Trophoblast cell (in vitro differentiated cells and primary cell): ENCODE data around the gene OR10G8. TPM values are rescaled to one million over a fixed set of nuclear protein-coding genes. Genes with fewer than 3 reads are reported as not detected.

Experiments used
- DNase-seq, 2 donors: peaks; one replicate each; pipeline ENCODE4 v3.0.0-alpha.2; 2016
- H2AFZ ChIP-seq: 2 replicates; pipeline ENCODE4 v1.6.1; 2013; ENCODE audit warnings: low read length, moderate library complexity, mild to moderate bottlenecking; ENCODE audit not compliant: insufficient read depth, poor library complexity
- H2AK5ac ChIP-seq: 2 replicates; pipeline ENCODE4 v1.6.1; 2013; ENCODE audit warnings: mild to moderate bottlenecking, low read length
- H2BK120ac ChIP-seq: 2 replicates; pipeline ENCODE4 v1.6.1; 2013; ENCODE audit warnings: low read length, mild to moderate bottlenecking, moderate library complexity; ENCODE audit not compliant: insufficient read depth, poor library complexity
- H2BK12ac ChIP-seq: 2 replicates; pipeline ENCODE4 v1.6.1; 2013; ENCODE audit warnings: mild to moderate bottlenecking, low read length, moderate library complexity
- H2BK5ac ChIP-seq: 2 replicates; pipeline ENCODE4 v1.6.1; 2013; ENCODE audit warnings: low read length, low read depth, moderate library complexity, mild to moderate bottlenecking; ENCODE audit not compliant: poor library complexity
- H3K14ac ChIP-seq: 2 replicates; pipeline ENCODE4 v1.6.1; 2013; ENCODE audit warnings: mild to moderate bottlenecking, low read length
- H3K18ac ChIP-seq: 2 replicates; pipeline ENCODE4 v1.6.1; 2013; ENCODE audit warnings: mild to moderate bottlenecking, low read length
- H3K23ac ChIP-seq: 2 replicates; pipeline ENCODE4 v1.6.1; 2013; ENCODE audit warnings: low read length
- H3K27ac ChIP-seq: 2 replicates; pipeline ENCODE4 v1.5.1; 2013; ENCODE audit warnings: low read depth, mild to moderate bottlenecking, inconsistent platforms, low read length, moderate library complexity
- H3K27me3 ChIP-seq: 2 replicates; pipeline ENCODE4 v1.6.1; 2013; ENCODE audit warnings: inconsistent platforms, mild to moderate bottlenecking, low read length, moderate library complexity; ENCODE audit not compliant: insufficient read depth
- H3K36me3 ChIP-seq, 2 experiments: 1 replicate in 1 of 2; 2 replicates in 1 of 2; pipeline ENCODE4 v1.6.1; 2013; ENCODE audit warnings: low read length in 2 of 2, mild to moderate bottlenecking in 2 of 2, moderate library complexity in 1 of 2; ENCODE audit not compliant: insufficient read depth in 2 of 2, control insufficient read depth in 1 of 2
- H3K4ac ChIP-seq: 2 replicates; pipeline ENCODE4 v1.6.1; 2013; ENCODE audit warnings: low read depth, mild to moderate bottlenecking, low read length, moderate library complexity
- H3K4me1 ChIP-seq, 2 experiments: 1 replicate in 1 of 2; 2 replicates in 1 of 2; pipeline ENCODE4 v1.6.1; 2013; ENCODE audit warnings: low read length in 2 of 2, mild to moderate bottlenecking in 2 of 2, moderate library complexity in 1 of 2; ENCODE audit not compliant: insufficient read depth in 2 of 2, control insufficient read depth in 1 of 2
- H3K4me2 ChIP-seq: 2 replicates; pipeline ENCODE4 v1.6.1; 2013; ENCODE audit warnings: inconsistent platforms, mild to moderate bottlenecking, low read length, moderate library complexity
- H3K4me3 ChIP-seq: 2 replicates; pipeline ENCODE4 v1.5.1; 2013; ENCODE audit warnings: mild to moderate bottlenecking, low read depth, low read length, inconsistent platforms
- H3K79me1 ChIP-seq: one replicate; pipeline ENCODE4 v1.6.1; 2013; ENCODE audit warnings: low read length
- H3K79me2 ChIP-seq: 2 replicates; pipeline ENCODE4 v1.6.1; 2013; ENCODE audit warnings: low read length, mild to moderate bottlenecking; ENCODE audit not compliant: control insufficient read depth, insufficient read depth, poor library complexity
- H3K9ac ChIP-seq: 2 replicates; pipeline ENCODE4 v1.6.1; 2013; ENCODE audit warnings: mild to moderate bottlenecking, low read length
- H3K9me3 ChIP-seq: 2 replicates; pipeline ENCODE4 v1.6.1; 2013; ENCODE audit warnings: low read depth, mild to moderate bottlenecking, control low read depth, inconsistent platforms, low read length; ENCODE audit not compliant: insufficient read depth
- H4K12ac ChIP-seq: 2 replicates; pipeline ENCODE4 v1.6.1; 2013; ENCODE audit warnings: low read depth, mild to moderate bottlenecking, low read length, moderate library complexity
- H4K8ac ChIP-seq: 2 replicates; pipeline ENCODE4 v1.6.1; 2013; ENCODE audit warnings: low read depth, mild to moderate bottlenecking, low read length, moderate library complexity
- H4K91ac ChIP-seq: one replicate; pipeline ENCODE4 v1.6.1; 2013; ENCODE audit warnings: low read depth, mild to moderate bottlenecking, low read length, moderate library complexity
- WGBS: extraction: QIAGEN DNeasy Blood & Tissue Kit; methylation state at CpG from one replicate; pipeline ENCODE4 v1.1.7; 2013; ENCODE audit warnings: missing lambda C conversion rate; ENCODE audit not compliant: insufficient read length, insufficient coverage; ENCODE audit errors: extremely low coverage; 5-methylcytosine and 5-hydroxymethylcytosine counted together
- polyA plus RNA-seq: library from polyadenylated mRNA; stranded (reverse); fragments of 200-250 nt; gene quantifications from 2 replicates; pipeline ENCODE4 v1.2.3, GENCODE V29; 2013

Gene OR10G8, protein sequence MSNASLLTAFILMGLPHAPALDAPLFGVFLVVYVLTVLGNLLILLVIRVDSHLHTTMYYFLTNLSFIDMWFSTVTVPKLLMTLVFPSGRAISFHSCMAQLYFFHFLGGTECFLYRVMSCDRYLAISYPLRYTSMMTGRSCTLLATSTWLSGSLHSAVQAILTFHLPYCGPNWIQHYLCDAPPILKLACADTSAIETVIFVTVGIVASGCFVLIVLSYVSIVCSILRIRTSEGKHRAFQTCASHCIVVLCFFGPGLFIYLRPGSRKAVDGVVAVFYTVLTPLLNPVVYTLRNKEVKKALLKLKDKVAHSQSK
- not detected in 2 replicates for polyA plus RNA-seq

DNA sequence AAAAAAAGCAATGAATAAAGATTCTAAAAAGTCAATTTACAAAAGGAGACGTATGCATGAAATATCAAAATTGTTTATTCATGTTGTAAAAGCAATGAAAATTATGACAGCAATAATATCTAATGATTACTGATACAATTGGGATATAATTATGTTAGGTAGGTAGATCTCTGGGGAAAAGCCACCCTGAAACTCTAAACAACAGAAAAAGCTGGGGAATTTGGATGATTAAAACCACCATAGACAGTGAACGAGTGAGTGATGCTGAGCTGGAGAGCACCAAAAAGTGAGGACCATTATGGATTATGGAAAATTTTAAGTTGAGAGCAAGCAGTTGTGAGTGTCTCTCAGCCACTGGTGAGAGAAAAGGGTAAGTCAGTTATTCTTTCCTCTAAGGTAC, at the start of gene OR10G8:
Gene OR10G8, plus strand, starts transcription at position 301 of the 400 bp plus-strand sequence. CDS start 2,825 bp downstream, outside the sequence.
- H4K91ac ChIP-seq, result no peak within 1 kb of the TSS
- H3K4me3 ChIP-seq, result no peak within 1 kb of the TSS
- no peaks in the 10 kb centered on the region for H3K9me3 ChIP-seq
- no peak within 1 kb of the TSS for H2AK5ac ChIP-seq
- H2BK12ac ChIP-seq, result no peak within 1 kb of the TSS
- H2BK5ac ChIP-seq, result no peak within 1 kb of the TSS
- no peak within 1 kb of the TSS for H3K14ac ChIP-seq
- H3K9ac ChIP-seq, result no peak within 1 kb of the TSS
- no peaks in the 10 kb centered on the region for H3K79me2 ChIP-seq
- no peak within 1 kb of the TSS for H3K27ac ChIP-seq
- H3K23ac ChIP-seq, result no peak within 1 kb of the TSS
- H3K79me1 ChIP-seq, result no peaks in the 10 kb centered on the region
- no peak within 1 kb of the TSS for H3K4ac ChIP-seq
- WGBS, result no CpG with 5 or more reads among the region's 2 CpGs
- no peak within 1 kb of the TSS for H2AFZ ChIP-seq
- H3K4me2 ChIP-seq, result no peak within 1 kb of the TSS
- no peaks in the 10 kb centered on the region for H3K4me1 ChIP-seq
- H3K36me3 ChIP-seq, result no peaks in the 10 kb centered on the region
- DNase-seq, result no peak
- H2BK120ac ChIP-seq, result no peak within 1 kb of the TSS
- H3K27me3 ChIP-seq, result no peaks in the 10 kb centered on the region
- H4K12ac ChIP-seq, result no peak within 1 kb of the TSS
- no peak within 1 kb of the TSS for H4K8ac ChIP-seq
- no peak within 1 kb of the TSS for H3K18ac ChIP-seq

- Histone ChIP-seq H4K91ac (no peak within 1 kb of the TSS), H2AK5ac (no peak within 1 kb of the TSS), H3K9ac (no peak within 1 kb of the TSS), H4K12ac (no peak within 1 kb of the TSS), H3K27me3 (no peaks in the 10 kb centered on the region), H3K4me1 (no peaks in the 10 kb centered on the region), H3K14ac (no peak within 1 kb of the TSS), H3K36me3 (no peaks in the 10 kb centered on the region), H3K23ac (peak within 1 kb of the TSS; percentile 55), H4K8ac (no peak within 1 kb of the TSS), H2AFZ (no peak within 1 kb of the TSS), H3K79me1 (no peaks in the 10 kb centered on the region), H2BK120ac (no peak within 1 kb of the TSS), H3K27ac (no peak within 1 kb of the TSS), H3K18ac (no peak within 1 kb of the TSS), H3K9me3 (peaks cover 1% of the 10 kb centered on the region), H3K79me2 (no peaks in the 10 kb centered on the region), H3K4me2 (no peak within 1 kb of the TSS), H2BK5ac (no peak within 1 kb of the TSS), H3K4ac (no peak within 1 kb of the TSS), H2BK12ac (no peak within 1 kb of the TSS), H3K4me3 (no peak within 1 kb of the TSS)
- DNase-seq, result no peak
These were observed 48.8 kb upstream of the OR10G8 start, which contains the start of gene OR10S1 for GRCh38 chr11:123977731-123978347. TSS of gene OR10S1 (minus strand) at chr11:123977781. CDS start at chr11:123977664, 117 bp downstream.

GRCh38 chr11:123979311-123979710, 47.3 kb upstream of the OR10G8 start:
- Histone ChIP-seq H3K18ac (no peak overlapping the region), H3K4ac (no peak overlapping the region), H2AFZ (no peak overlapping the region), H3K4me2 (no peak overlapping the region), H2BK120ac (no peak overlapping the region), H3K27ac (no peak overlapping the region), H3K9ac (no peak overlapping the region), H4K12ac (no peak overlapping the region), H3K23ac (no peak overlapping the region), H4K8ac (no peak overlapping the region), H3K79me1 (no peaks in the 10 kb centered on the region), H4K91ac (no peak overlapping the region), H2BK5ac (no peak overlapping the region), H3K79me2 (no peaks in the 10 kb centered on the region), H2BK12ac (no peak overlapping the region), H3K4me3 (no peak overlapping the region), H3K14ac (no peak overlapping the region), H3K36me3 (no peaks in the 10 kb centered on the region), H3K9me3 (peaks cover 2% of the 10 kb centered on the region), H2AK5ac (no peak overlapping the region), H3K4me1 (no peaks in the 10 kb centered on the region), H3K27me3 (no peaks in the 10 kb centered on the region)
- WGBS, result no CpG with 5 or more reads among the region's 5 CpGs
- DNase-seq, result no peak

DNA sequence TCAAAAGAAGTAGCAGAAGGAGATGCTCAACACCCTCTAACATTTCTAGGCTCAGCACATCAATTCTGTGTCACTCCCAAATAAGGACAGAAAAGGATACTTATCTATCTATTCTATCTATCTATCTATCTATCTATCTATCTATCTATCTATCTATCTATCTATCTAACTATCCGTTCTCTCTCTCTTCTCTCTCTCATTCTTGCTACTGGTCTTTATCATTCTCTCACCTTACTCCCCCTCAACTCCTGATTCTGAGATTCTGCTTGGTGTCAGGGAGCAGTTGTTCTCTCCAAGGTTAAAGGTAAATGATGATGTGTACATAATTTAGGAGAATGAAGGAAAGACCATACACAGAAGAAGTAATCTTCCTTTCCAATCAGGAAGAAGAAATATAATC, 31.5 kb upstream of the OR10G8 start, which contains the start of gene OR10G6:
Gene OR10G6, minus strand, starts transcription at position 43 of the 400 bp plus-strand sequence. Its CDS starts 0 bp downstream, at position 43.
- Histone ChIP-seq H4K91ac (no peak within 1 kb of the TSS), H3K4ac (no peak within 1 kb of the TSS), H3K27ac (no peak within 1 kb of the TSS), H4K12ac (no peak within 1 kb of the TSS), H3K4me2 (no peak within 1 kb of the TSS), H3K23ac (peak within 1 kb of the TSS; percentile 82), H3K9ac (no peak within 1 kb of the TSS), H3K4me3 (peak within 1 kb of the TSS; percentile 45), H3K4me1 (no peaks in the 10 kb centered on the region), H2BK120ac (no peak within 1 kb of the TSS), H3K27me3 (no peaks in the 10 kb centered on the region), H3K79me1 (no peaks in the 10 kb centered on the region), H3K36me3 (no peaks in the 10 kb centered on the region), H2AFZ (no peak within 1 kb of the TSS), H3K14ac (no peak within 1 kb of the TSS), H4K8ac (no peak within 1 kb of the TSS), H2BK5ac (no peak within 1 kb of the TSS), H3K9me3 (no peaks in the 10 kb centered on the region), H2BK12ac (no peak within 1 kb of the TSS), H2AK5ac (no peak within 1 kb of the TSS), H3K18ac (no peak within 1 kb of the TSS), H3K79me2 (no peaks in the 10 kb centered on the region)
- DNase-seq, result no peak
- no CpG with 5 or more reads among the region's 1 CpG for WGBS
